ENCODE results near the gene SLC4A5.
A peak's percentile ranks its signal among the peaks of the same experiment; 100 is the strongest.

Gene SLC4A5

GRCh38 chr2:74183878-74184277 is 159.3 kb downstream of the SLC4A5 start:
- DNase-seq (ENCODE audit: low read depth), result no peak
- TF ChIP-seq, protein P1, sequence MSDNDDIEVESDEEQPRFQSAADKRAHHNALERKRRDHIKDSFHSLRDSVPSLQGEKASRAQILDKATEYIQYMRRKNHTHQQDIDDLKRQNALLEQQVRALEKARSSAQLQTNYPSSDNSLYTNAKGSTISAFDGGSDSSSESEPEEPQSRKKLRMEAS (IDR thresholded peaks at IDR 0.05; ENCODE audit: low read depth, low read length), result no peak
- TF ChIP-seq, protein P2, sequence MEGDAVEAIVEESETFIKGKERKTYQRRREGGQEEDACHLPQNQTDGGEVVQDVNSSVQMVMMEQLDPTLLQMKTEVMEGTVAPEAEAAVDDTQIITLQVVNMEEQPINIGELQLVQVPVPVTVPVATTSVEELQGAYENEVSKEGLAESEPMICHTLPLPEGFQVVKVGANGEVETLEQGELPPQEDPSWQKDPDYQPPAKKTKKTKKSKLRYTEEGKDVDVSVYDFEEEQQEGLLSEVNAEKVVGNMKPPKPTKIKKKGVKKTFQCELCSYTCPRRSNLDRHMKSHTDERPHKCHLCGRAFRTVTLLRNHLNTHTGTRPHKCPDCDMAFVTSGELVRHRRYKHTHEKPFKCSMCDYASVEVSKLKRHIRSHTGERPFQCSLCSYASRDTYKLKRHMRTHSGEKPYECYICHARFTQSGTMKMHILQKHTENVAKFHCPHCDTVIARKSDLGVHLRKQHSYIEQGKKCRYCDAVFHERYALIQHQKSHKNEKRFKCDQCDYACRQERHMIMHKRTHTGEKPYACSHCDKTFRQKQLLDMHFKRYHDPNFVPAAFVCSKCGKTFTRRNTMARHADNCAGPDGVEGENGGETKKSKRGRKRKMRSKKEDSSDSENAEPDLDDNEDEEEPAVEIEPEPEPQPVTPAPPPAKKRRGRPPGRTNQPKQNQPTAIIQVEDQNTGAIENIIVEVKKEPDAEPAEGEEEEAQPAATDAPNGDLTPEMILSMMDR (IDR thresholded peaks at IDR 0.05; ENCODE audit: low read depth, low read length), result no peak
- no peak for TF ChIP-seq MYC (IDR thresholded peaks at IDR 0.05; ENCODE audit: low read depth, low read length)
- no peak for TF ChIP-seq POLR2A (IDR thresholded peaks at IDR 0.05; ENCODE audit: extremely low read depth, insufficient read length)
- H3K4me3 ChIP-seq (ENCODE audit: low read depth, low read length), result no peak overlapping the region

- peak overlapping the region; percentile 35 for H3K4me3 ChIP-seq (ENCODE audit: low read depth, low read length)
- peak; percentile 99 for DNase-seq (ENCODE audit: low read depth)
- TF ChIP-seq, protein P1 (IDR thresholded peaks at IDR 0.05; ENCODE audit: low read depth, low read length), result peak; percentile 37; the same call in 1 of the 2 replicates
- TF ChIP-seq, protein P2 (IDR thresholded peaks at IDR 0.05; ENCODE audit: low read depth, low read length), result no peak
- TF ChIP-seq MYC (IDR thresholded peaks at IDR 0.05; ENCODE audit: low read depth, low read length), result peak; percentile 29; the same call in 1 of the 2 replicates
Measured at GRCh38 chr2:74181739-74182138, 161.5 kb downstream of the SLC4A5 start.

- H3K4me3 ChIP-seq (ENCODE audit: low read depth, low read length), result peak overlapping the region; percentile 42
- DNase-seq (ENCODE audit: low read depth), result no peak
- TF ChIP-seq, protein P1 (IDR thresholded peaks at IDR 0.05; ENCODE audit: low read depth, low read length), result no peak
- TF ChIP-seq, protein P2 (IDR thresholded peaks at IDR 0.05; ENCODE audit: low read depth, low read length), result no peak
- TF ChIP-seq POLR2A (IDR thresholded peaks at IDR 0.05; ENCODE audit: extremely low read depth, insufficient read length), result no peak
- TF ChIP-seq MYC (IDR thresholded peaks at IDR 0.05; ENCODE audit: low read depth, low read length), result no peak
Measured at GRCh38 chr2:74179063-74179865, 164.0 kb downstream of the SLC4A5 start.

- peak within 1 kb of the TSS; percentile 95 for H3K4me3 ChIP-seq (ENCODE audit: low read depth, low read length)
- DNase-seq (ENCODE audit: low read depth), result peak; percentile 100
- peak; percentile 26 for TF ChIP-seq MYC (IDR thresholded peaks at IDR 0.05; ENCODE audit: low read depth, low read length)
- peak; percentile 93 for TF ChIP-seq POLR2A (IDR thresholded peaks at IDR 0.05; ENCODE audit: extremely low read depth, insufficient read length)
- TF ChIP-seq, protein P1 (IDR thresholded peaks at IDR 0.05; ENCODE audit: low read depth, low read length), result no peak
Measured at GRCh38 chr2:74178211-74179062, 164.8 kb downstream of the SLC4A5 start, which contains the start of gene MOB1A. Gene MOB1A, minus strand, starts transcription at chr2:74178879. Its CDS starts 205 bp downstream, at chr2:74178674.

- no peak for DNase-seq (ENCODE audit: low read depth)
- H3K4me3 ChIP-seq (ENCODE audit: low read depth, low read length), result peak overlapping the region; percentile 95
- no peak for TF ChIP-seq POLR2A (IDR thresholded peaks at IDR 0.05; ENCODE audit: extremely low read depth, insufficient read length)
- no peak for TF ChIP-seq MYC (IDR thresholded peaks at IDR 0.05; ENCODE audit: low read depth, low read length)
- TF ChIP-seq, protein P2 (IDR thresholded peaks at IDR 0.05; ENCODE audit: low read depth, low read length), result no peak
- TF ChIP-seq, protein P1 (IDR thresholded peaks at IDR 0.05; ENCODE audit: low read depth, low read length), result no peak
Measured at GRCh38 chr2:74177696-74178095, 165.5 kb downstream of the SLC4A5 start.

Measured in NB4 (cell line).